GM10266 (cell line): ENCODE data around the gene CABLES2.
A peak's percentile ranks its signal among the peaks of the same experiment; 100 is the strongest.

ENCODE experiments used
- DNase-seq: peaks from one replicate; pipeline ENCODE4 v3.0.0; 2012; ENCODE audit errors: extremely low spot score
- TF ChIP-seq, protein P1 (sequence below): IDR thresholded peaks from 2 replicates; pipeline ENCODE4 v1.5.1; 2012; ENCODE audit warnings: mild to moderate bottlenecking, low read depth; ENCODE audit not compliant: control insufficient read depth, insufficient read depth; ENCODE audit errors: missing control alignments

CABLES2 gene

DNA sequence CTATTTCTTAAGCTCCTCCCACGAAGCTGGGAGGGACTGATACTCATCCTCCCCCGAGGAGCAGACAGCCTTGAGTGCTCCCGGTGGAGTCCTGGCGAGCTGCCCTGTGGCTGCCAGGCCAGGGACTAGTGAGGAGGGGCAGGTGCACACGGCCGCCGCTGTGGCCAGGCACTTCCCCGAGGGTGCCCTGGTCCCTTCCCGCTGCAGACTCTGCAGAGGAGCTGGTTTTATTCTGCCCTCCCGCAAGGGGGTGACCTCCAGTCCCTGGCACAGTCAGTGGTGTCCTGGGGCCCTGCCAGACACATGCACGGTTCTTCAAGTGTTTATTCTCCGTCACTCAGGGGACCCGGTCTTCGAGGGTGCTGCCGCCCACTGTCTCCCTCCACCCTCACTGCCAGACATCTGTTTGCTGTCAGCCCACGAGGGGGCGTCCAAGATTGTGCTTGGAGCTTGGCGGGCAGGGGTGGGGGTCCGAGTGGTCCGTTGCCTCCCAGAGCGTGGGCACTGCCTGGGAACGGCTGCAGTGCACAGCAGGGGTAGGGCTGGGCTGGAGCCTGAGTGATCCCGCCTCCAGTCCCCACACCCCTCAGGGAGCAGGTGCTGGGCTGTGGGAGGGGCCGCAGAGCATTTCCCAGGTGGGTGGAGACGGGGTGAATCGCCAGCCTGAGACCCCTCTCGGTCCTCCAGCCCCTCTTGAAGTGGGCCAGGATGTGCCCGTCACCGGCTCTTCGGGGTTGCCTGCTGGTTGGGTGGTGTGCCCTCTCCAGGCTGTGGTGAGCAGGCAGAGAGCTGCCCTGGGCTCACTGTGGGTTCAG lies 3.1 kb upstream of the CABLES2 start:
- peak; percentile 75 for DNase-seq
- TF ChIP-seq, protein P1, sequence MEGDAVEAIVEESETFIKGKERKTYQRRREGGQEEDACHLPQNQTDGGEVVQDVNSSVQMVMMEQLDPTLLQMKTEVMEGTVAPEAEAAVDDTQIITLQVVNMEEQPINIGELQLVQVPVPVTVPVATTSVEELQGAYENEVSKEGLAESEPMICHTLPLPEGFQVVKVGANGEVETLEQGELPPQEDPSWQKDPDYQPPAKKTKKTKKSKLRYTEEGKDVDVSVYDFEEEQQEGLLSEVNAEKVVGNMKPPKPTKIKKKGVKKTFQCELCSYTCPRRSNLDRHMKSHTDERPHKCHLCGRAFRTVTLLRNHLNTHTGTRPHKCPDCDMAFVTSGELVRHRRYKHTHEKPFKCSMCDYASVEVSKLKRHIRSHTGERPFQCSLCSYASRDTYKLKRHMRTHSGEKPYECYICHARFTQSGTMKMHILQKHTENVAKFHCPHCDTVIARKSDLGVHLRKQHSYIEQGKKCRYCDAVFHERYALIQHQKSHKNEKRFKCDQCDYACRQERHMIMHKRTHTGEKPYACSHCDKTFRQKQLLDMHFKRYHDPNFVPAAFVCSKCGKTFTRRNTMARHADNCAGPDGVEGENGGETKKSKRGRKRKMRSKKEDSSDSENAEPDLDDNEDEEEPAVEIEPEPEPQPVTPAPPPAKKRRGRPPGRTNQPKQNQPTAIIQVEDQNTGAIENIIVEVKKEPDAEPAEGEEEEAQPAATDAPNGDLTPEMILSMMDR, result peak; percentile 65

DNA sequence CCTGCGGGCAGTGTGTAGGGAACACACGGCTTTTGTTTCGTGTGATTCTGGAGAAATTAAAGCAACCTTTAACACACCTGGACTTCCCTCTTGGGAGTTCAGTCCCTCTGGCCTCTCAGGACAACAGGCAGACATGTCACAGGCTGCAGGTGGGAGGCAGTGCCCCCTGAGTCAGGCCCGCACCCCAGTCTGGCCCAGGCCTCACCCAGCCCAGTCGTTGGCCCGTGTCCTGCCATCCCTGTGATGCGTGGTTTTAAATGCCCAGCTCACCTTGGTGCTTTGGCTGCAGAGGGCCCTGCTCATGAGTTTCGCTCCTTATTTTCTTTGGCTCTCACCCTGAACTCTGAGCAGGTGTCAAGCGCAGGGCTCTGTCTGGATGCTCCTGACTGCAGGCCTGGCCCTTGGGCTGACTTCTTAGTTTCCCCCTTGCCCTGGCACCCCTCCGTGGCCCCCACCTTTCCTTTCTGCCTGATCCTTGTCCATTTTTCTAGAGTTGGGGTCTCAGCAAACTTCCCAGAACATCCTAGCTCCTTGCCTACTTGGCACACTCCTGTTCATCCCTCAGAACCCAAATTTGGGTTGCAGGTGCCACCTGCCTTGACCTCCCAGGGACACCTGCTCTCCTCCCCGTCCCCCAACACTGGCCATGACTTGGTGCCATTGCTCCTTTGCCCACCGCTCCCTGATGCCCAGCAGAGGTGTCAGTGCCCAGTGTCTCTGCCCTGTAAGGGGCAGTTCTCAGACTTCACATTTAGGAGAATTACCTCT lies 2.2 kb upstream of the CABLES2 start:
- TF ChIP-seq, protein P1, result no peak
- no peak for DNase-seq

DNA sequence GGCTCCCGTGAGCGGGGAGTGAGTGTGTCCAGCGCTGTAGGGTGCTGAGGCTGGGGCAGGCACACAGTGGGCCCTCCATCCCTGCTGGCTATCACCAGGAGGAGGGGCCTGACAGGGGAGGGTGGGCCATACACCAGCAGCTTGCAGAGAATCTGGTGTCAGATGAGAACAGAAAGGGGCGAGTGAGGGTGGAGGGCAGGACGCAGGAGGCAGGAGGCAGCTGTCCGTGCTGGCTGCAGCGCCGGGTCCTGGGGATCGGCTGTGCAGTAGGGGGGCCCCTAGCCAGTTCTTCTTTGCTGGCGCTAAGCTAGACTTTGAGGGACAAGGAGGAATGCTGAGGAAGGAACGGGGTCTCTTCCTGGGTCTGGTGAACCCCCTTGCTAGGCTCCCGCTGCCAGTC lies 1.6 kb upstream of the CABLES2 start:
- DNase-seq, result no peak
- TF ChIP-seq, protein P1, result no peak

DNA sequence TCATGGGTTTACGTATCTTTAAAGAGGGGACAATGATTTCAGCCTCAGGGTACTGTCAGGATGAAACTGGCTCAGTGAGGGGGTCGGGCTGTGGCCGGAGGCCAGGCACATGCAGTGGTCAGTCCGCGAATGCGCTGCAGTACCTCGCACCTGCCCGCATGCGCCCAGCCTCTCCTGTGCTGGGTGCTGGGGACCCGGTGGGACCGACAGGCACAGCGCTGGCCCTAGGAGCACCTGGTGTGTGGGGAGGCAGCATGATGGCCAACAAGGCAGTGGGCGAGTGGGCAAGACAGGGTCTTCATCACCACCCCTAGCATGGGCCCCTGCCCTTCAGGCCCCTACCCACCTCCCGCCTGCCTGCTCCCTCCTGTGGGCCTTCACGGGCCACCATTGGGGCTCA lies 970 bp upstream of the CABLES2 start:
- no peak for DNase-seq
- TF ChIP-seq, protein P1, result no peak

DNA sequence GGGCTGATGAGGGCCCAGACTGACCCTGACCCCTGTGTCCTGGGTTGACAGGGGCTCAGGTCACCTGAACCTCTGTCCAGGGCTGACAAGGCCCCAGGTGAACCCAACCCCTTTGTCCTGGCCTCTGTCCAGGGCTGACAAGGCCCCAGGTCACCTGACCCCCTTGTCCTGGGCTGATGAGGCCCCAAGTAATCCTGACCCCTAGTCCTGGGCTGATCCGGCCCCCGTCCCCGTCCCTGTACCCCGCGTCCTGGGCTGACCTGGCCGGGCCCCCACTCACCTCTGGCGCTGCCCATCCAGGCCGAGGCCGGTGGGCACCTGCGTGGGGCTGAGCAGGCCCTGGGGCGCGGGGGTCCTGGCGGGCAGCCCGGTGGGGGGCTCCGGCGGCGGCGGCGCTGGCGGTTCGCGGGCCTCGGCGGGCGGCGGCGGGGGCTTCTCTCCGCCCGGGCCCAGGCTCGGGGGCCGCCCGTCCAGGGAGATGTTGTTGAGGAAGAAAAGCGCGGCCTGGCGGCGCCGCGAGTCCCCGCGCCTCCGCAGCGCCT lies 379 bp downstream of the CABLES2 start:
- DNase-seq, result no peak

DNA sequence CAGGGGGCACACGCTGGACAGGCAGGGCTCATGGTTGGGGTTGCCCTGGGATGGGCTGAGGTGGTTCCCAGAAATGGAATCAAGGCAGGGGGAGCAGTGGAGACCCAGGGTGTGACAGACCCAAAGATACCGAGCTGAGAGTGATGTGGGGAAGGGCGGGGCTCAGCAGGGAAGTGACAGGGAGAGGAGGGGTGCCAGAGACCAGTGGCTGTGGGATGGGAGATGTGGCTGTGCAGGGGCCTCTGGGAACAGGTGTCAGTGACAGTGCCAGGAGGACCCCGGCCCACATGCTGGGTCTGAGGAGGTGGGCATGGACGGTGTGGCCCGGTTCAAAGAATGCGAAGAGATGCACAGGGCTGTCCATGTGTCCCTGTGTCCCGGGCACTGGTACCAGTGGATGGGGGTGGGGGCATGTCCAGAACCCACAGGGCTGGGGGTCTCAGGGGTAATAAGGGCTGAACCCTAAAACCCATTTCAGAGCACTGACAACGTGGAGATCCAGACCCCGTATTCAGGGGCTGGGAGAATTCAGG lies 1.0 kb downstream of the CABLES2 start:
- no peak for DNase-seq
- TF ChIP-seq, protein P1, result no peak

More for the DNA sequence above, 379 bp downstream of the CABLES2 start:
- TF ChIP-seq, protein P1, result no peak
